ENCODE data around the gene CDA.
"Not testable (repeated sequence)": the region's sequence is repeated elsewhere in the genome, so short reads cannot be mapped to it uniquely, and the experiment has no call there.

CDA gene

GRCh38 chr1:20587661-20588053 lies 1.2 kb upstream of the CDA start:
- no peak for DNase-seq

- DNase-seq = no peak
Measured at GRCh38 chr1:20589331-20590278, 708 bp downstream of the CDA start.

- no peak for DNase-seq
Measured at GRCh38 chr1:20590306-20590777, 1.4 kb downstream of the CDA start.

- DNase-seq = no peak
Measured at GRCh38 chr1:20593756-20594155, 4.9 kb downstream of the CDA start.

- no peak for DNase-seq
Measured at GRCh38 chr1:20594746-20595145, 5.8 kb downstream of the CDA start.

- DNase-seq = no peak
Measured at GRCh38 chr1:20596106-20596505, 7.2 kb downstream of the CDA start.

GRCh38 chr1:20597650-20598049 lies 8.8 kb downstream of the CDA start:
- DNase-seq = no peak

- DNase-seq = no peak
Measured at GRCh38 chr1:20600156-20600555, 11.3 kb downstream of the CDA start.

- no peak for DNase-seq
Measured at GRCh38 chr1:20601129-20601825, 12.4 kb downstream of the CDA start.

GRCh38 chr1:20602851-20603450 lies 14.1 kb downstream of the CDA start:
- DNase-seq = no peak

- no peak for DNase-seq
Measured at GRCh38 chr1:20603504-20604464, 14.9 kb downstream of the CDA start.

- DNase-seq = no peak
Measured at GRCh38 chr1:20604678-20605077, 15.8 kb downstream of the CDA start.

- DNase-seq = not testable (repeated sequence)
Measured at GRCh38 chr1:20606801-20607570, 18.1 kb downstream of the CDA start.

- no peak for DNase-seq
Measured at GRCh38 chr1:20609541-20609940, 20.6 kb downstream of the CDA start.

- no peak for DNase-seq
Measured at GRCh38 chr1:20610970-20611369, 22.1 kb downstream of the CDA start.

GRCh38 chr1:20611652-20612051 lies 22.8 kb downstream of the CDA start:
- no peak for DNase-seq

GRCh38 chr1:20612221-20612746 lies 23.4 kb downstream of the CDA start:
- no peak for DNase-seq

- DNase-seq = no peak
Measured at GRCh38 chr1:20614131-20614579, 25.3 kb downstream of the CDA start.

GRCh38 chr1:20615946-20616846 lies 27.3 kb downstream of the CDA start:
- no peak for DNase-seq

GRCh38 chr1:20616847-20617487 lies 28.1 kb downstream of the CDA start:
- no peak for DNase-seq
